HG03442 (cell line): Measurements from ENCODE around the gene DPP6.
"Not testable (repeated sequence)": the region's sequence is repeated elsewhere in the genome, so short reads cannot be mapped to it uniquely, and the experiment has no call there.

Experiments used
- ATAC-seq: cut with Tn5 transposase; IDR thresholded peaks from one replicate; pipeline ENCODE4 v1.9.1; 2021; ENCODE audit warnings: mild to moderate bottlenecking, moderate library complexity; ENCODE audit not compliant: unreplicated experiment

Gene DPP6

DNA sequence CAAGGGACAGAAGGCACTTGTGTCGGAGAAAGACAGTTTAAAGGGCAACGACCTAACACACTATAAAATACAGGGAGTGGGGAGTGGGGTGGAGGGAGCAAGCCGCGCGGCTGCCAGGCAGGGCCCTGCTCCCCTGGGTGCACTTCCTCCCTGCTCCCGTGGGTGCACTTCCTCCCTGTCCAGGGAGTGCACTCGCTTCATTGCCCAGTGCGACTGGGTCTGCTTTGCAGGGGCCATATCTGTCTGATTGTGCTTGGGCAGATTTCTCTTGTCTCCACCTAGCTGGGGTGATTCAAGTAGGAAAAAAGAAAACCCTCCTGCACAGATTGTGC is 94.5 kb downstream of the DPP6 start:
- not testable (repeated sequence) for ATAC-seq

- not testable (repeated sequence) for ATAC-seq
Observed at GRCh38 chr7:154148791-154149516, 96.8 kb downstream of the DPP6 start.

DNA sequence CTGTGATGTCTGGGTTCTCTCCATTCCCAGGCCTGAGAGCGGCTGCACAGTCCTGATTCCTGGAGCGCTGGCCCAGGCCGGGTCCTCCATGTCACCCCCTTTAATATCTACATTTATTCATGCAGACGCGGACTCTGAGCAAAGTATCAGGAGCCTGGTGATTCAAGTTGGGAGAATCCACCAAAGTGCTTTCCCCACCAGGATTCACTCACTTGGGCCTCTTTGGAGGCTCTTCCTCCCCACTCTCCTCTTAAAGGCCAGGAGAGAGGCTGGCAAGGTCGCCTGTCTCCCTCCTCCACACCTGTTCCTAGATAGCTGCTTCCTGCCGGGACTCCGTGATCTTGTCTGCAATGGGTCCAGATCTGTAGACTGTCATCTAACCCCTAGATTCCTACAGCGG is 98.5 kb downstream of the DPP6 start:
- ATAC-seq, result not testable (repeated sequence)

GRCh38 chr7:154151306-154151705 is 99.1 kb downstream of the DPP6 start:
- not testable (repeated sequence) for ATAC-seq

- not testable (repeated sequence) for ATAC-seq
Observed at GRCh38 chr7:154155928-154156327, 103.7 kb downstream of the DPP6 start.

DNA sequence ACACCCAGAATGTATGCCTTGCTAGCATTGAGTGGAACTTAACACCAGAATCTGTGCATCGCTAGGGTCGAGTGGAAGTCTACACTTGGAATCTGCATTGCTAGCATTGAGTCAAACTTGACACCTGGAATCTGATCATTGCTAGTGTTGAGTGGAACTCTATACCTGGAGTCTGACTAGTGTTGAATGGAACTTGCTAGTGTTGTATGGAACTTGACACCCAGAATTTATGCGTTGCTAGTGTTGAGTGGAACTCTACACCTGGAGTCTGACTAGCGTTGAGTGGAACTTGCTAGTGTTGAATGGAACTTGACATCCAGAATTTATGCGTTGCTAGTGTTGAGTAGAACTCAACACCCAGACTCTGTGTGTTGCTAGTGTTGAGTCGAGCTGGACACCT is 110.7 kb downstream of the DPP6 start:
- not testable (repeated sequence) for ATAC-seq

DNA sequence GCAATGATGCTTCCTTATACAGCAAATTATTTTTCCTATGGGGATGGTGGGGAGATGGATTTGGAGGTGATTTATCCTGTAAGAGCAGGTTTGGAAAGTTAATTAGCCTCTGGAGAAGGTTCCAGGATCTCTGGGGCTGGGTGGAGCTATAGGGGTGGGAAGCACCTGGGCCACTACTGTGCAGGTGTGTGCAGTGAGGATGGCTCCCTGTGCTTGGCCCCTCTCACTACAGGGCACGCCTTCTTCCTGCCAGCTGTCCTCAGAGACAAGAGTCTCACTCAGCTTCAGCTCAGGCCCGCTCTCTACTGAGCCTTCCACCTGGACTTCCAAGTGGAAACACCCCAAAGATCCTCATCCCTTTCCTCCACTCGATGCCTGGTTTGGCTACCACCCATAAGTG is 111.4 kb downstream of the DPP6 start:
- ATAC-seq, result not testable (repeated sequence)

GRCh38 chr7:154167051-154167450 is 114.9 kb downstream of the DPP6 start:
- ATAC-seq, result no peak

DNA sequence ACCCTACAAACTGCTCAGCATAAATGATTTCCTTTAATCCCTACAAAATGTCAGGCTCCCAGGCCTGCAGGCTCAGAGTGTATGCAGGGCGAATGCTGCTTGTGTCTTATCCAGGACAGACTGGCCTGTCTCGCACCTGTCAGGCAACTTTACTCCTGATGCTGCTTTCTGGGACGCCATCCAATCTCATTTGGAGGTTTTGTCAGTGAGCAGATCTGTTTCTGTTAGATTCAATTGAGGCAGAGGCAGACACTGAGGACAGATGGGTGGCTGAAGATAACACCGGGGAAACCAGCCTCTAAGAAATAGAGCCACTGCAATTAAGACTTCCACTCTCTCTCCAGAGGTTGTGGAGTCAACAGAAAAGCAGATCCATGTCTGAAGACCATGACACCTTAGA is 115.6 kb downstream of the DPP6 start:
- ATAC-seq, result no peak

- ATAC-seq, result no peak
Observed at GRCh38 chr7:154171422-154171821, 119.2 kb downstream of the DPP6 start.

DNA sequence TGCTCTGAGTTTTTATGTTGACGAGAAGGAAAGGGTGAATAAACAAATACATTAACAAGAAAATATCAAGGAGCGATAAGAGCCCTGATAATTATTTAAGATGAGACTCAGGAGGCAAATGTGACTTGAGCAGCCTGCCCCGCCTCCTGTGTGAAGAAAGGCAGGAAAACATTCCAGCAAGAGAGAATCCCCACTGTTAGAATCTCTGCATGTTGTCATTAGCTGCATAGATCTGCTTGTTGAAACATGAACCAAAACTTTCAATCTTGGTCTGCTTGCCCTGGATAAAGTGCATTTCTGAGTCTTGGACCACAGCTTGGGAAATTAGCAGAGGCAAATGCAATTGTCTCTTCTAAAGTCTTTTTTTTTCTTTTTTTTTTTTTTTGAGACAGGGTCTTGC is 120.0 kb downstream of the DPP6 start:
- no peak for ATAC-seq

DNA sequence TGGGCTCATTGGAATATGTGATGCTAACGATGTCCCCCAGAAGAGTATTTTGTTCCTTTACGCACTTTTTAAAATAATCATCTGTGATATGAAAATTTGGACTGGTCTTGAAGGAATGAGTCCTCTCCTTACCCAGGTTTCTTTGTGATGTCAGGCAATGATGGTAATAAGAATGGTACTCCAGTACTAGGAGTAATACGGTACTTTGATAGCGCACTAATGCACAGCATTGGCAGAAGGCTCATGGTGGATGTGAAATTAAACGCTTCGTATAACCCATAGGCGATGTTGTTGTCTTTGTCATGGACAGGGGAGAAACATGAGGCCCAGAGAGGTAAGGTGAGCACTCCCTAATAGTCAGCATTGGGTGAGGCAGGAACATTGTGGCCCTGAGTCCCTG is 125.4 kb downstream of the DPP6 start:
- ATAC-seq, result no peak

- ATAC-seq, result no peak
Observed at GRCh38 chr7:154178895-154179294, 126.7 kb downstream of the DPP6 start.

DNA sequence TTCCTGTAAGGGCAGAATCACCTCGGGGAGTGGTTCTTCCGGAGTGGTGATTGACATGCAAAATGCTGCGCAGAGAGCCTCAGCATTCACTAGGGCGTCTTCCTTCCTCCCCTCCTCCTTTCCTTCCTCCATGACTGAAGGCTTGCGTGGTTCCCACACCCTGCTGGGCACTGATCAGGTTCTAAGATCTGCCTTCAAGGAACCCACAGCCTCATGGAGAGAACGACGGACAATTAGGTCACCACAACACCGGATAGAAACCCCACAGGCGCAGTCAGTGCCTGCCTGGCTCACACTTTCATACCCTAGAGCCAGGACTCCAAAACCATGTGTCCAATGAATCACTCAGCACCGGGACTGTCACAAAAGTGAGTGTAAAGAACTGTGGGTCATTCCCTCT is 131.3 kb downstream of the DPP6 start:
- no peak for ATAC-seq

DNA sequence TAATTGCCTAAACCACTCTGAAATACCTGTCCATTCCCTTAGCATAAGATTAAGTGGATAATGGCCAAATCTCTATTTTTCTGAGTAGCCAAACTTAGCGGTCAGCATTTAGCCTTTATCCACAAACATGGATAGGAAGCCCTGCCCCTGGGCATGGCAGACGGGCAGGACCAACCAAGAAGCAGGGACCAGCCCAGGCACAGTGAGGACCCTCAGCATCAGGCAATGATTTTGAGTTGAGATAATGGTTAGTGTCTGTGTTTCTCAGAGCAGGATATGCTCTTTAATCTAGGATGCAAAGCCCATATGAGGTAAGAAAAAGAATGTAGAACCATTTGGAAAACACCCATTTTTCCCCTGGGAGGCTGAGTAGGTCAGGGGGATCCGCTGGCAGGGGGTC is 131.7 kb downstream of the DPP6 start:
- no peak for ATAC-seq

DNA sequence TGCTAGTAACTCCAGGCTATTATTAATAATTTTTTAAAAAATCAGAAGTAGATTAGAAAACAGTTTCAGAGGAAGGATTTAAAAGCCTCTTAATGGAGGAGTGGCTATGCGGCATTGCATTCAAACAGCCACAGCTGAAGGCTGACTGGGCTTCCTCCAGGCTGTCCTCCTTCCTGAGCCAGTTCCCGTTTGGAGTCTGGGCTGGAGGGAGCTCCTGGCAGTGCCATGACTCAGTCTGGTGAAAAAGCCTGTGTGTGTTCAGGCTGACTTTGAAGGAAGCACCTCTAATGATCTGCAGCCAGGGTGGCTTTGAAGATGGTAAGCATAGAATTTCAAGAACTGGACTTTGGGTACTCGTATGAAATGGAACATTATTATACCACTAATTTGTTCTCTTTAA is 134.6 kb downstream of the DPP6 start:
- no peak for ATAC-seq

DNA sequence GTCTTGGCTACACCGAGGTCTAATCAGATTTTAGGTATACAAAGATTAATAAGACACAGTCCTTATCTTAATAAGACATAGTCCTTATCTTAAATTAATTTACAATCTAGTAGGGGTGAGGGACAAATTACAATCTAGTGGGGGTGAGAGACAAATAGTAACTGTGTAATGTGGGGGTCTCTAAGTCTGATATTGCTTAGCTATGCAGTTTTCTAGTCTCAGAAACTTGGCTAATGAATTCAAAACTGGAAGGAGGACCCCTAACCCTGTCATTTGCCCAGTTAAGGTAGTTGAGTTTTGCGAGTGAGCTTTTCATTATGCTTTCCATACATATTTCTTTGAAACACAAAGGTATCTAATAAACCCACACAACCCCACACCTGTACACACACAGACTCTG is 136.1 kb downstream of the DPP6 start:
- no peak for ATAC-seq

- ATAC-seq, result no peak
Observed at GRCh38 chr7:154195266-154195665, 143.1 kb downstream of the DPP6 start.

DNA sequence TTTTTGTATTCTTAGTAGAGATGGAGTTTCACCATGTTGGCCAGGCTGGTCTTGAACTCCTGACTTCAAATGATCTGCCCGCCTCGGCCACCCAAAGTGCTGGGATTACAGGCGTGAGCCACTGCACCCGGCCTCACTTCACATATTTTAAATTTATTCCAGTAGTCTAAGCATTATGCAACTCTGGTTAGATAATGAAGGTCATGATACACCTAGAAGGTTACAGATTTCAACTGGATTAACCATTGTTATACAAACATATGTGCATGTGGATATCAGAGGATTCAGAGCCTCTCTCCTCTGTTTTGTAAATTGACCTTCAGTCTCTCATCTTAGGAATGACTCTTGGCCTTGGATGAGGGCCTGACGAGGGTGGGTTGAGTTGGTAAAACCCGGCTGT is 146.3 kb downstream of the DPP6 start:
- no peak for ATAC-seq

DNA sequence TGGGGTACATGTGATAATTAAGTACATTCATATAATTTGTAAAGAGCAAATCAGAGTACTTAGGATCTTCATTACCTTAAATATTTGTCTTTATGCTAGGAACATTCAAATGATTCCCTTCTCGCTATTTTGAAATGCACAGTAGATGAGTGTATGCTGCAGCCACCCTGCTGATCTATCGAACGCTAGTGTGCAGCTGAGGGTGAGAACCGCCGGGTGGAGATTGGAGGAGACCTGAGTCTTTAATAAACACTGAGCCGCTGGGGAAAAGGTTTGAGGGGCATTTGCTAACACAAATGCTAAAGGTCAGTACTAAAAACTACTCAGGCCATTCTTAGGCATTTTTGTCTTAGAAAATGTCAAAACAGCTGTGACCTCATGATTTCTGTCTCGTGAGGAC is 148.0 kb downstream of the DPP6 start:
- no peak for ATAC-seq

GRCh38 chr7:154202002-154202401 is 149.8 kb downstream of the DPP6 start:
- ATAC-seq, result no peak

GRCh38 chr7:154204046-154204445 is 151.8 kb downstream of the DPP6 start:
- no peak for ATAC-seq

- ATAC-seq, result no peak
Observed at GRCh38 chr7:154212861-154213260, 160.7 kb downstream of the DPP6 start.
